HL-60 (cell line): ENCODE results near the gene AKR1B15.

Experiments
- DNase-seq, 2 experiments: peaks; one replicate each; pipeline ENCODE4 v3.0.0-alpha.2; 2010 to 2020; ENCODE audit warnings: low read depth in 1 of 2, low spot score in 1 of 2
- H3K27ac ChIP-seq: fragments of 250-450 bp; sonication (Bioruptor Pico); replicated peaks from 2 replicates; pipeline ENCODE4 v1.5.1; 2020; ENCODE audit warnings: mild to moderate bottlenecking, moderate library complexity
- H3K27me3 ChIP-seq: fragments of 250-450 bp; sonication (Bioruptor Pico); 2 replicates; pipeline ENCODE4 v1.5.1; 2021; ENCODE audit warnings: mild to moderate bottlenecking, moderate library complexity; ENCODE audit not compliant: insufficient read depth, poor library complexity, severe bottlenecking
- H3K4me3 ChIP-seq: replicated peaks from 2 replicates; pipeline ENCODE4 v1.5.1; 2011; ENCODE audit warnings: mild to moderate bottlenecking, control low read depth, low read length; ENCODE audit not compliant: insufficient read depth
- GABPA ChIP-seq: IDR thresholded peaks from 2 replicates; pipeline ENCODE4 v1.6.1; 2012; ENCODE audit warnings: low read depth
- POLR2AphosphoS5 ChIP-seq: IDR thresholded peaks from 2 replicates; pipeline ENCODE4 v1.6.1; 2012; ENCODE audit warnings: low read depth
- REST ChIP-seq: IDR thresholded peaks from 2 replicates; pipeline ENCODE4 v1.6.1; 2012; ENCODE audit warnings: low read depth; ENCODE audit not compliant: insufficient replicate concordance
- SPI1 ChIP-seq: IDR thresholded peaks from 2 replicates; pipeline ENCODE4 v1.6.1; 2012; ENCODE audit warnings: low read depth, mild to moderate bottlenecking, borderline replicate concordance
- TF ChIP-seq, protein P1 (sequence below): IDR thresholded peaks from one replicate; pipeline ENCODE4 v1.5.1; 2011; ENCODE audit warnings: low read length, control low read depth, inconsistent platforms; ENCODE audit not compliant: insufficient read depth

AKR1B15 gene

DNA sequence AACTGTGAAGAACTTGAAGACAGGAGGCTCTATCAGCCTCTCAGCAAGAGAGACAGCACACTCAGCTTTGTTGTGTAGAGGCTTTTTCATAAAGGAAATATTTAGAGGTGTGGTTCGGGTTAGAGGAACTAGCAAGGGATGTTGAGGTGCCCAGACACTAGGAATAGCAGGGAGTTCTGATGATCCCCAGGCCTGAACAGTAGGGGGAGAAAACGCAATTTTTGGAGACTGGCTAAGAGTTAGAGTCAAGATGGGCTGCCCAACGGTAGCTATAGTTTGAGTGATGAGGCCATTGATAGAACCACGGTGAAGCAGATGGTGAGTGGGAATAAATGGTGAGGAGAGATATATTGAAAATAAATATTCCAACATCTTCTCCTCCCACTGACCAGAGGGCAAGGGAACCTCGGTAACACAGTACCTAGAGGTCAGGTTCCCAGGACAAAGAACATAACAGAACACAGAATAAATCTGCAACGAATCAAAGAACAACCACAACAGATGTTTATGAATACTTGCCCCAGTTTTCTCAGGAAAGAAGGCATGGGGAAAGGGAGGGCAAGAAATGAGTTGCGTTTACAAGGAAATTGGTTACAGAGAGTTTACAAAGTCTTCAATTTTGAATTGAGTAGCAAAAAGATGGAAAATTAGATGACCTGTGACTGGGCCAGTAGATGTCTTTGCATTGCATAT lies 73.5 kb downstream of the AKR1B15 start:
- Histone ChIP-seq H3K27me3 (no peaks in the 10 kb centered on the region), H3K4me3 (no peak overlapping the region)
- no peak for TF ChIP-seq REST
- TF ChIP-seq POLR2AphosphoS5, result no peak
- TF ChIP-seq, protein P1, sequence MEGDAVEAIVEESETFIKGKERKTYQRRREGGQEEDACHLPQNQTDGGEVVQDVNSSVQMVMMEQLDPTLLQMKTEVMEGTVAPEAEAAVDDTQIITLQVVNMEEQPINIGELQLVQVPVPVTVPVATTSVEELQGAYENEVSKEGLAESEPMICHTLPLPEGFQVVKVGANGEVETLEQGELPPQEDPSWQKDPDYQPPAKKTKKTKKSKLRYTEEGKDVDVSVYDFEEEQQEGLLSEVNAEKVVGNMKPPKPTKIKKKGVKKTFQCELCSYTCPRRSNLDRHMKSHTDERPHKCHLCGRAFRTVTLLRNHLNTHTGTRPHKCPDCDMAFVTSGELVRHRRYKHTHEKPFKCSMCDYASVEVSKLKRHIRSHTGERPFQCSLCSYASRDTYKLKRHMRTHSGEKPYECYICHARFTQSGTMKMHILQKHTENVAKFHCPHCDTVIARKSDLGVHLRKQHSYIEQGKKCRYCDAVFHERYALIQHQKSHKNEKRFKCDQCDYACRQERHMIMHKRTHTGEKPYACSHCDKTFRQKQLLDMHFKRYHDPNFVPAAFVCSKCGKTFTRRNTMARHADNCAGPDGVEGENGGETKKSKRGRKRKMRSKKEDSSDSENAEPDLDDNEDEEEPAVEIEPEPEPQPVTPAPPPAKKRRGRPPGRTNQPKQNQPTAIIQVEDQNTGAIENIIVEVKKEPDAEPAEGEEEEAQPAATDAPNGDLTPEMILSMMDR, result no peak
- TF ChIP-seq SPI1, result no peak
- TF ChIP-seq GABPA, result no peak

GRCh38 chr7:134623193-134623592 lies 74.3 kb downstream of the AKR1B15 start:
- H3K27me3 ChIP-seq, result no peaks in the 10 kb centered on the region
- no peak overlapping the region for H3K27ac ChIP-seq
- H3K4me3 ChIP-seq, result no peak overlapping the region
- TF ChIP-seq GABPA, result no peak
- TF ChIP-seq REST, result no peak
- TF ChIP-seq SPI1, result no peak
- no peak for TF ChIP-seq POLR2AphosphoS5
- no peak for DNase-seq

More for the DNA sequence above, 73.5 kb downstream of the AKR1B15 start:
- no peak overlapping the region for H3K27ac ChIP-seq
- no peak for DNase-seq

- TF ChIP-seq REST (no peak), SPI1 (no peak), GABPA (no peak), POLR2AphosphoS5 (no peak)
- DNase-seq, result no peak
- H3K27me3 ChIP-seq, result no peaks in the 10 kb centered on the region
- no peak overlapping the region for H3K27ac ChIP-seq
- H3K4me3 ChIP-seq, result no peak overlapping the region
These were observed 76.6 kb downstream of the AKR1B15 start for GRCh38 chr7:134625550-134625949.

GRCh38 chr7:134627109-134627774 lies 78.3 kb downstream of the AKR1B15 start:
- H3K27me3 ChIP-seq, result no peaks in the 10 kb centered on the region
- no peak for TF ChIP-seq POLR2AphosphoS5
- no peak for TF ChIP-seq GABPA
- H3K4me3 ChIP-seq, result no peak overlapping the region
- DNase-seq, result no peak
- no peak overlapping the region for H3K27ac ChIP-seq
